Measurements from ENCODE around the gene KAZN.

The KAZN gene

GRCh38 chr1:14748977-14749376, 150.5 kb downstream of the KAZN start:
- H3K79me1 ChIP-seq (replicated peaks; ENCODE audit: low read length, poor library complexity, severe bottlenecking): no peaks in the 10 kb centered on the region
- no peak overlapping the region for H3K4me2 ChIP-seq (ENCODE audit: low read length, poor library complexity, severe bottlenecking)
- H2BK120ac ChIP-seq (ENCODE audit: low read depth, low read length): no peak overlapping the region
- H3K4me3 ChIP-seq (ENCODE audit: insufficient read depth in 1 of 2, low read depth in 1 of 2, low read length in 2 of 2): no peak overlapping the region
- no peaks in the 10 kb centered on the region for H3K27me3 ChIP-seq (ENCODE audit: control insufficient read depth in 1 of 2, insufficient read depth in 1 of 2, low read length in 2 of 2)
- H4K8ac ChIP-seq (ENCODE audit: low read length): no peak overlapping the region
- no peak for DNase-seq
- H3K18ac ChIP-seq (ENCODE audit: low read depth in 1 of 2, low read length in 2 of 2): no peak overlapping the region
- H3K4me1 ChIP-seq (ENCODE audit: control insufficient read depth, insufficient read depth, low read depth, low read length): no peaks in the 10 kb centered on the region
- H3K27ac ChIP-seq (ENCODE audit: low read length, poor library complexity, severe bottlenecking): no peak overlapping the region
- H3K4ac ChIP-seq (ENCODE audit: low read depth in 1 of 2, low read length in 2 of 2): no peak overlapping the region
- no peaks in the 10 kb centered on the region for H3K36me3 ChIP-seq (ENCODE audit: control insufficient read depth in 1 of 2, insufficient read depth in 2 of 2, low read depth in 1 of 2, low read length in 2 of 2)
- H3K9ac ChIP-seq (ENCODE audit: low read length): no peak overlapping the region
- H3K9me3 ChIP-seq (ENCODE audit: control insufficient read depth, low read length): peaks cover 6% of the 10 kb centered on the region
- H2BK15ac ChIP-seq (ENCODE audit: low read depth, poor library complexity, severe bottlenecking): no peak overlapping the region
- H2BK12ac ChIP-seq (ENCODE audit: low read length in 2 of 2): no peak overlapping the region
- H2AK5ac ChIP-seq (ENCODE audit: low read length, severe bottlenecking): no peak overlapping the region
- no peak overlapping the region for H3K14ac ChIP-seq (ENCODE audit: low read length in 2 of 2)
- no peak overlapping the region for H2AFZ ChIP-seq (ENCODE audit: low read depth, low read length)
- no peak overlapping the region for H3K23ac ChIP-seq (ENCODE audit: low read length in 2 of 2)
- H2BK5ac ChIP-seq (ENCODE audit: low read depth, low read length, poor library complexity, severe bottlenecking): no peak overlapping the region
- H4K91ac ChIP-seq (ENCODE audit: low read length): no peak overlapping the region
- WGBS: 63% methylated on average over 2 of the region's 2 CpGs

DNA sequence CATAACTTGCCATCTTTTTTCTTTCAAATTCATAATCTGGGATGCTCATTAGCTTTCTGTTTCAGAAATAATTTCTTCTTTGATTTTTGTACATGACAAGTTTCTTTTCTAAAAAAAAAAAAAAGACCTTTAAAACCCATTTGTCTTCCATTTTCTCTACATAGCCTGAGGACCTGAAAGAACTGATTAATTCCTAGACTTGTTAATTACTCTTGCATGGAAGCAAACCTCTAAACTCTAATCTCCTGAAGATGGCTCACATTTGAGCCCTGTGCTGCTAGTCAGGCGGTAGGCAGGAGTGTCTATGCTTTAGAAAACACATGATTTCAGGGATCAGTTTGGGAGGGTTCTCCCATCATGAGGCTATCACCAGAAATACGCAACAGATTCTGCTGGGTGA, 152.0 kb downstream of the KAZN start:
- H3K27ac ChIP-seq (ENCODE audit: low read length, poor library complexity, severe bottlenecking): no peak overlapping the region
- no peaks in the 10 kb centered on the region for H3K4me1 ChIP-seq (ENCODE audit: control insufficient read depth, insufficient read depth, low read depth, low read length)
- no peak overlapping the region for H2BK12ac ChIP-seq (ENCODE audit: low read length in 2 of 2)
- no peak overlapping the region for H3K14ac ChIP-seq (ENCODE audit: low read length in 2 of 2)
- no peak overlapping the region for H3K4me2 ChIP-seq (ENCODE audit: low read length, poor library complexity, severe bottlenecking)
- no peak overlapping the region for H4K8ac ChIP-seq (ENCODE audit: low read length)
- no peak overlapping the region for H2AK5ac ChIP-seq (ENCODE audit: low read length, severe bottlenecking)
- H3K18ac ChIP-seq (ENCODE audit: low read depth in 1 of 2, low read length in 2 of 2): no peak overlapping the region
- H3K9me3 ChIP-seq (ENCODE audit: control insufficient read depth, low read length): peaks cover 6% of the 10 kb centered on the region
- no peak overlapping the region for H3K23ac ChIP-seq (ENCODE audit: low read length in 2 of 2)
- H2AFZ ChIP-seq (ENCODE audit: low read depth, low read length): no peak overlapping the region
- no peak overlapping the region for H2BK5ac ChIP-seq (ENCODE audit: low read depth, low read length, poor library complexity, severe bottlenecking)
- no peak overlapping the region for H4K91ac ChIP-seq (ENCODE audit: low read length)
- peaks cover 0 to under 1% of the 10 kb centered on the region in 2 experiments for H3K27me3 ChIP-seq (ENCODE audit: control insufficient read depth in 1 of 2, insufficient read depth in 1 of 2, low read length in 2 of 2)
- DNase-seq: no peak
- no peak overlapping the region for H2BK120ac ChIP-seq (ENCODE audit: low read depth, low read length)
- H3K79me1 ChIP-seq (replicated peaks; ENCODE audit: low read length, poor library complexity, severe bottlenecking): no peaks in the 10 kb centered on the region
- H3K36me3 ChIP-seq (ENCODE audit: control insufficient read depth in 1 of 2, insufficient read depth in 2 of 2, low read depth in 1 of 2, low read length in 2 of 2): no peaks in the 10 kb centered on the region
- no peak overlapping the region for H3K4me3 ChIP-seq (ENCODE audit: insufficient read depth in 1 of 2, low read depth in 1 of 2, low read length in 2 of 2)
- WGBS: 96% methylated on average over 2 of the region's 2 CpGs
- no peak overlapping the region for H2BK15ac ChIP-seq (ENCODE audit: low read depth, poor library complexity, severe bottlenecking)
- no peak overlapping the region for H3K9ac ChIP-seq (ENCODE audit: low read length)
- H3K4ac ChIP-seq (ENCODE audit: low read depth in 1 of 2, low read length in 2 of 2): no peak overlapping the region

DNA sequence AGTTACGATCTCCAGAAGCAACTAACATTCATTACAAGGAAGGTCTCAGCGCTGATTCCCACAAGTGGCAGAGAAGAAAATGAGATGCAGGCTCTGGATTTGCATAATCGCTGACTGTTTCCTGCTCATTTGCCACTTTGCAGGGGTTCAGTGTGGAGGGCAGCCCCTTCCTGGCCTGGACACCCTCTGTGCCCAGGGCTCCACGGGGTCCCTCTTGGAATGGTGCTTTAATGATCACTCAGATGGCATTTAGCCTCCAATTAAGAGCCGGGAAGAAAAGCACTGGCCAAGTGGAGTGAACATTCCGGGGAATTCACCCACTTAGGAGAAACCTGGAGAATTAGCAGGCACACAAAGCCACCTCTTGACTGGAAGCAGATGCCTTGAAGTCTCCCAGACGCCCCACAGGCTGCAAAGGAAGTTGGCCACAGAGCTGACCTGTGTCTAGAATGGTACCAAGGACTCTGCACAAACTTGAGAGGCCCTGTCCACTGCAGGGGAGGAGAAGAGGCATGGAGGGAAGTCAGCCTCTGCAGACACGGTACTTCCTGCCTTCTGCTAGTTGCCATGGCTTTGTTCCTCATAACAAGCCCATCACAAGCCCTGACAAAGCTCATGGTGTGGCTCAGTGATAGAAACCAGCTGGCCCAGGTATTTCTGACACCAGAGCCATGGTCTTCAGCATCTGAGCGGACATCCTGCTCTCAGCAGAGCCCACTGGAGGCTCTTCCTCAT, 157.2 kb downstream of the KAZN start:
- no peak overlapping the region for H2BK5ac ChIP-seq (ENCODE audit: low read depth, low read length, poor library complexity, severe bottlenecking)
- H3K4ac ChIP-seq (ENCODE audit: low read depth in 1 of 2, low read length in 2 of 2): no peak overlapping the region
- H3K23ac ChIP-seq (ENCODE audit: low read length in 2 of 2): peak overlapping the region in 1 of 2 experiments; percentile 23
- H2AFZ ChIP-seq (ENCODE audit: low read depth, low read length): peak overlapping the region; percentile 18
- H3K27me3 ChIP-seq (ENCODE audit: control insufficient read depth in 1 of 2, insufficient read depth in 1 of 2, low read length in 2 of 2): peaks cover 6 to 11% of the 10 kb centered on the region in 2 experiments
- no peaks in the 10 kb centered on the region for H3K79me1 ChIP-seq (replicated peaks; ENCODE audit: low read length, poor library complexity, severe bottlenecking)
- no peak overlapping the region for H4K91ac ChIP-seq (ENCODE audit: low read length)
- H3K4me3 ChIP-seq (ENCODE audit: insufficient read depth in 1 of 2, low read depth in 1 of 2, low read length in 2 of 2): no peak overlapping the region
- H2BK15ac ChIP-seq (ENCODE audit: low read depth, poor library complexity, severe bottlenecking): no peak overlapping the region
- H3K9me3 ChIP-seq (ENCODE audit: control insufficient read depth, low read length): peaks cover 6% of the 10 kb centered on the region
- H3K27ac ChIP-seq (ENCODE audit: low read length, poor library complexity, severe bottlenecking): no peak overlapping the region
- H3K4me1 ChIP-seq (ENCODE audit: control insufficient read depth, insufficient read depth, low read depth, low read length): no peaks in the 10 kb centered on the region
- no peak overlapping the region for H3K18ac ChIP-seq (ENCODE audit: low read depth in 1 of 2, low read length in 2 of 2)
- 35% methylated on average over 9 of the region's 9 CpGs for WGBS
- no peak overlapping the region for H2BK120ac ChIP-seq (ENCODE audit: low read depth, low read length)
- no peak overlapping the region for H3K14ac ChIP-seq (ENCODE audit: low read length in 2 of 2)
- DNase-seq: peak; percentile 43
- H3K4me2 ChIP-seq (ENCODE audit: low read length, poor library complexity, severe bottlenecking): no peak overlapping the region
- H4K8ac ChIP-seq (ENCODE audit: low read length): no peak overlapping the region
- no peak overlapping the region for H3K9ac ChIP-seq (ENCODE audit: low read length)
- H3K36me3 ChIP-seq (ENCODE audit: control insufficient read depth in 1 of 2, insufficient read depth in 2 of 2, low read depth in 1 of 2, low read length in 2 of 2): no peaks in the 10 kb centered on the region
- no peak overlapping the region for H2BK12ac ChIP-seq (ENCODE audit: low read length in 2 of 2)
- no peak overlapping the region for H2AK5ac ChIP-seq (ENCODE audit: low read length, severe bottlenecking)

GRCh38 chr1:14756589-14757285, 158.3 kb downstream of the KAZN start:
- Histone ChIP-seq H3K27ac (ENCODE audit: low read length, poor library complexity, severe bottlenecking) (no peak overlapping the region), H2BK120ac (ENCODE audit: low read depth, low read length) (no peak overlapping the region), H2BK5ac (ENCODE audit: low read depth, low read length, poor library complexity, severe bottlenecking) (no peak overlapping the region), H2BK12ac (ENCODE audit: low read length in 2 of 2) (no peak overlapping the region), H3K27me3 (ENCODE audit: control insufficient read depth in 1 of 2, insufficient read depth in 1 of 2, low read length in 2 of 2) (peaks cover 6 to 11% of the 10 kb centered on the region in 2 experiments), H4K91ac (ENCODE audit: low read length) (no peak overlapping the region), H3K23ac (ENCODE audit: low read length in 2 of 2) (no peak overlapping the region), H2AFZ (ENCODE audit: low read depth, low read length) (no peak overlapping the region), H2AK5ac (ENCODE audit: low read length, severe bottlenecking) (no peak overlapping the region), H3K4me2 (ENCODE audit: low read length, poor library complexity, severe bottlenecking) (no peak overlapping the region), H3K4ac (ENCODE audit: low read depth in 1 of 2, low read length in 2 of 2) (no peak overlapping the region), H3K9ac (ENCODE audit: low read length) (no peak overlapping the region), H3K36me3 (ENCODE audit: control insufficient read depth in 1 of 2, insufficient read depth in 2 of 2, low read depth in 1 of 2, low read length in 2 of 2) (no peaks in the 10 kb centered on the region), H3K9me3 (ENCODE audit: control insufficient read depth, low read length) (peaks cover 6% of the 10 kb centered on the region), H3K14ac (ENCODE audit: low read length in 2 of 2) (no peak overlapping the region), H3K18ac (ENCODE audit: low read depth in 1 of 2, low read length in 2 of 2) (no peak overlapping the region), H3K4me3 (ENCODE audit: insufficient read depth in 1 of 2, low read depth in 1 of 2, low read length in 2 of 2) (no peak overlapping the region), H3K79me1 (replicated peaks; ENCODE audit: low read length, poor library complexity, severe bottlenecking) (no peaks in the 10 kb centered on the region), H3K4me1 (ENCODE audit: control insufficient read depth, insufficient read depth, low read depth, low read length) (no peaks in the 10 kb centered on the region), H2BK15ac (ENCODE audit: low read depth, poor library complexity, severe bottlenecking) (no peak overlapping the region), H4K8ac (ENCODE audit: low read length) (no peak overlapping the region)
- WGBS: 89% methylated on average over 5 of the region's 6 CpGs
- DNase-seq: no peak
